GM12892 (cell line): ENCODE measurements around the gene RFX1.

Source experiments
- POLR2A ChIP-seq: IDR thresholded peaks from 2 replicates; pipeline ENCODE4 v1.6.1; 2011; ENCODE audit warnings: low read depth, low read length, control low read depth
- POLR2AphosphoS5 ChIP-seq: IDR thresholded peaks from 2 replicates; pipeline ENCODE4 v1.6.1; 2011; ENCODE audit warnings: low read depth, low read length, control low read depth

- TF ChIP-seq POLR2AphosphoS5 = no peak
- no peak for TF ChIP-seq POLR2A
Observed at GRCh38 chr19:13934785-13935109, 71.4 kb downstream of the RFX1 start.
